DND-41 (cell line): Measurements from ENCODE around the gene PTGES2.

ENCODE experiments used
- CTCF ChIP-seq: IDR thresholded peaks from 2 replicates; pipeline ENCODE4 v1.5.1; 2012; ENCODE audit warnings: borderline replicate concordance, low read length, moderate library complexity, mild to moderate bottlenecking; ENCODE audit not compliant: poor library complexity, severe bottlenecking; ENCODE audit errors: extremely low read depth
- EZH2 ChIP-seq: IDR thresholded peaks from 3 replicates; pipeline ENCODE4 v1.6.1; 2012; ENCODE audit warnings: borderline replicate concordance, low read depth, mild to moderate bottlenecking, moderate library complexity, low read length, inconsistent platforms; ENCODE audit not compliant: severe bottlenecking

DNA sequence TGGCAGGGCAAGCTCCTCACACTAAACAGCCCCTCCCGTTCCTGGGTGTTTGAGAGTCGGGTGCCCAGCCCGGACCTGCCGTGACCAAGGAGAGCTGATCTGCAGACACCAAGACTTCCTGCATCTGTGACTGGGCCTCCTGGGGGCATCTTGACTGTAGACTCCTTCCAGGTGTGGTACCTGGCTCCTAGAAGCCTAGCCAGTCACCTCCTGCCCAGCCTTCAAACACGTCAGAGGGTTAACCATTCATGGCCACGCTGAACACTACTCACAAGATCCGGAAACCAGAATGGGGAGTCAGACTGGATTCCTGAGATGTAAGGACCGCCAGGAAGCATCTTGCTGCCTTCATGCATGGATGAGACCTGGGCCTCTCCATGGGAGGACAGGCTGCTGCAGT, 18.0 kb upstream of the PTGES2 start:
- TF ChIP-seq CTCF, result no peak
- TF ChIP-seq EZH2, result no peak
